GM21390 (cell line): ENCODE measurements around the gene F8.
"Not testable (repeated sequence)": the region's sequence is repeated elsewhere in the genome, so short reads cannot be mapped to it uniquely, and the experiment has no call there.

ENCODE experiments used
- ATAC-seq: cut with Tn5 transposase; IDR thresholded peaks from one replicate; pipeline ENCODE4 v1.9.1; 2021; ENCODE audit not compliant: unreplicated experiment

The F8 gene

DNA sequence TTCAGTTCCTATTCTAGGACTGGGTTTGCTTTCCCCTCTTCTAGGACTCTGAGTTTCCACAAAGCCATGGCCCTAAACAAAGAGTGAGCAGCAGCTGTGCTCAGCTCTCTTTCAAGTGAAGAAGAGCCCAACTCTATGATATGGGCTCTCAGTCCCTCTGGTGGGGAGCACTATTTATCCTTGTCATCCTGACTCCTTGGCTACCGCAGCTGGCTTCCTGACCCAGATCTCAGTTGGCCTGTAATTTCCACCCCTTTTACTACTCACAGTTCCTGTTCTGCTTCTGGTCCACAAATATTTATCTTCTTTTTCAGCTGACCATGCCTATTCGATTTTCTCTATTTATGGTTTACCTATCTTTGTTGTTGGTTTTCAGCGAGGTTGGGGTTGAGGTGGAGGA, 33.8 kb downstream of the F8 start:
- no peak for ATAC-seq

DNA sequence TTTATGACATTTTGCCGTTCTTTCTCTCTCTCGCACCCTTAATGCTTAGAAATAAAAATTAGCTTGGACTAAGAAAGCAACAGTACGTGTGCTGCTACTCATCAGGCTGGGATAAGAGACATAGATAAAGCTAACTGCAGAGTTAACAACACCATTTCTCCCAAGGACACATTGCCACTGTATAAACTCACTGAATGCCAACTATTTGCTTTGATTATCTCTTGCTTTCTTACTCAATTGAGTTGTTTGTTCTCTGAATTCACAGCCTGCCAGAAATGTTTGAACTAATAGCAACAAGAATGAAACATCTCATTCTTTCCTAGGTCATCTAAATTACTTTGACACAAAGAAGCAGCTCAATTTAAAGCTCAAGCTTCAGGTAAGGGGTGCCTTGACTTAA, 34.6 kb downstream of the F8 start:
- ATAC-seq, result no peak

DNA sequence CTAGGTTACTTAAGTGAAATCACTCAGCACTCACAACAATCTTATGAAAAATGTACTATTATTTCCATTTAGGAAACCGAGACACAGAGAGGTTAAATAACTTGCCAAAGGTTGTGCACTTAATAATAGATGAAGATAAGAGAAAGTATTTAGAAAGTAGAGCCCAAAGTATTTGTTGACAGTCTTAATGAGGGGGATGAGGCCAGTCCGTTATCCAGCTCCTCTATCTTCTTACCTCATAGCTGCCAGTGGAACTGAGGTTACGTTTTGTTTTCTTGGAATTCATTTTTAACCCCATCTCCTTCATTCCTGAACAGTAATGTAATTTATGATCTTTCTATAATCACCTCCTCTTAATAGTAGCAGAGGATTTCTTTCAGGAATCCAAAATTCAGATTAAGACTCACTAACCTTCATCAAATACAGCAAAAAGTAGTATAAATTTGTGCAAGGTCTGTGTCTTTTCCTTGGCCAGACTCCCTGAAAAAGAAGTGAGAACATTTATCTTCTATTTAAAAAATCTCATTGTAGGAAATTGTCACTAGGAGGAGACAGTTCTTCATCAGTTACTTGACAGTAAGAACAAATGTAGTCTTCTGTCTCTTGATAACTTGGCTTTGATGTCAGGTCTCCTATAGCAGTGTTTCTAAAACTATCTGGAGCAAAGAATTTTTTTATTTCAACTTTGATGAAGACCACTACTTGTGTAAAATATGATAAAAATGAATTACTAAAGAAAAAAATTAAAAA, 35.5 kb downstream of the F8 start:
- no peak for ATAC-seq

DNA sequence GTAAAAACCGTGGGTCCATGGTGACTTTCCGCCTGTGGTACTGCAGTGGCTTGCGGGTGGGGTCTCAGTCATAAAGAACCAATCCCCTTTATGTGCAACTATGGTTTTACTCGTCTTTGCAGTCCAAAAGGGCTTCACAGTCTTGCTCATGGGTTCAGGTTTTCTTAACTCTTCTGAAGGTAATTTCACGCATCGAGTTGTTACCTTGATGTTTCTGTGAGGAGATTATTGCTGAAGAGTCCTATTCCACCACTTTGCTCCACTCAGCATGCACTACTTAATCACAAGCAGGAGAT, 41.5 kb downstream of the F8 start:
- no peak for ATAC-seq

DNA sequence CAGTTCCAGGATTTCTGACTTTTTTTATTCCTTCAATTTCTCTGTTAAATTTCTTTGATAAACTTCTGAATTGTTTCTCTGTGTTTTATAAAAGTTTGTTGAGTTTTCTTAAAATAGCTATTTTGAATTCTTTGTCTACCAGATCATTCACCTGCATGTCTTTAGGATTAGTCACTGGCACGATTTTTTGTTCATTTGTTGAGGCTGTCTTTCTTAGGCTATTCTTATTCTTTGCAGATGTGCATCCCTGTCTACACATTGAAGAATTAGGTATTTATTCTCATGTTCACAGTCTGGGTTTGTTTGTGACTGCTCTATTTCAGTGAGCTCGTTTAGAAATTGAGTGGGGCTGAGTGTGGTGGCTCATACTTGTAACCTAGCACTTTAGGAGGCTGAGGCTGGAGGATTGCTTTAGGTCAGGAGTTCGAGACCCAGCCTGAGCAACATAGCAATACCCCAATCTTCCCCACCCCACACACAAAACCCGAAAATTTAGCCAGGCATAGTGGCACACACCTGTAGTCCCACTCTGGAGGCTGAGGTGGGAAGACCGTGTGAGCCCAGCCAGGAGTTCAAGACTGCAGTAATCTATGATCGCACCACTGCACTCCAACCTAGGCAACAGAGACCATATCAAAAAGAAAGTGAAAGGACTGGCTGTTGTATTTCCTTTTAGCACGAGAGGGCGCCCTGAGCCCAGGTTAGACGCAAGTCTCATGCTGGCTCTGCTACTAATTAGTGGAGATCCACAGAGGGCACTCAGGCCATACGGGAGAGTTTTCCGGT, 42.0 kb downstream of the F8 start:
- ATAC-seq, result peak; percentile 95

DNA sequence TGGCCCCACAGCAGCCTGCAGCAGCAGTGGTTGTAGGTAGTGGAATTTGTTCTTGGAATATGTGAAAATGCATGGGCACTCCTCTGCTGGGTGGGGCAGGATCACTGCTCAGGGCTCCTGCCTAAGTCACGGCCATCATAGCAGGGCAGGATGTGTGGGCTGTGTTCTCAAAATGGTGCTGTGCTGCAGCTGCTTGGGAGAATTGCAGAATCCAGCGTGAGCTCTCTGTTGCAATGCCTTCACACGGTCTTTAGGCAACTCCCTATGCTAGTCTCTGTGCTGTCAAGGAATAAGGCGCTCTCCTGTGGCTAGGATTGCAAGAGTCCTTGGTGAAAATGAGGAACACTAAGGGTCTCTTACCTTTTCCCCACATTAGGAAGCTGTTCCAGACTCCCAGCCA, 42.9 kb downstream of the F8 start:
- no peak for ATAC-seq

DNA sequence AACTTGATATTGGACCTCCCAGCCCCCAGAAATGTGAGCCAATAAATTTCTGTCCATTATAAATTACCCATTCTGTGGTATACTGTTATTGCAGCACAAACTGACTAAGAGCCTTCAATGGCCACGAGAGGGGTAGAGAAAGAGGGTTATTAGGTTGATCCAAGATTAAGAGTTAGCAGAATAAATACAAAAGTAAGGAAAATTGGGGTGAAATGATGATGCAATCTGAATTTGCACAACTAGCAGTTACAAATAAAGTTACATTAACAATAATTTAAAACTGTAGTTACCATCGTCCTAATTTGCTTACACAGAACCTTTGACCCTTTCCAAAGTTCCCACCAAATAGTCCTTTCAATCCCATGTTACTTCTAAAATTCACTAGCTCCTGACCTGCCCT, 54.2 kb downstream of the F8 start:
- no peak for ATAC-seq

DNA sequence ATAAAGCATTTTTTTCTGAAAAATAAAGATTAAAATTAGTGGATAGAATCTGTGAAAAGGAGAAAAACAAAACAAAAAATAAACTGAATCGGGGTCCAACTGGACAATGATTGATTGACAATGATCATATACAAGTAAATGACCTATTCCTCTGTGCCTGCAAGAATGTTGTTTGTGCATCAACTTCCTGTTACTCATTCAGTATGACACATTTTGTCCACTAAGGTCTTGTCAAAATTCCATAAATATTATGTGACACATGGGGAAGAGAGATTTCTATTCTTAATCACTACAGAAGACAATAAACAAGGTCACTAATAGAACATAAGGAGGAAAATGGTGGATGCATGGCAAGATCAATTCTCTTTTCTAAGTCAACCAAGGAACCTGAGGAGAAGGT, 54.9 kb downstream of the F8 start:
- no peak for ATAC-seq

DNA sequence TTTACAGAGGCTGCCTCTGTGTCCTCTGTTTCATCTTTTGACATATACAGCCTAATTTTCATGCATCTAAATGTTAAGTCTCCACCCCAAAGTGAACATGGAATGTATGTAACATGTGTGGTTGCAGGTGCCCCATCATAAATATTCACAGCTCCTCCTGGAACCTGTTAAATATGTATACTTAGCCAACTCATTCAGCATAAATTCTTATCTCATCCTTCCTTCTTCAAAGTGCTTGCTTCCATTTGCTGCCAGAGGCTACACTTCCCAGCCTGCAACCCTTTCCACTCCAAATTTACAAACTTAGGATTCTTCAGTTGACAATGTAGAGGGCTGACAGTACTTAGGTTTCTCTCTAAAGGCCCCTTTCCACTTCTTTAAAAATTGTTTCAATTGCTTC, 60.6 kb downstream of the F8 start:
- ATAC-seq, result no peak

DNA sequence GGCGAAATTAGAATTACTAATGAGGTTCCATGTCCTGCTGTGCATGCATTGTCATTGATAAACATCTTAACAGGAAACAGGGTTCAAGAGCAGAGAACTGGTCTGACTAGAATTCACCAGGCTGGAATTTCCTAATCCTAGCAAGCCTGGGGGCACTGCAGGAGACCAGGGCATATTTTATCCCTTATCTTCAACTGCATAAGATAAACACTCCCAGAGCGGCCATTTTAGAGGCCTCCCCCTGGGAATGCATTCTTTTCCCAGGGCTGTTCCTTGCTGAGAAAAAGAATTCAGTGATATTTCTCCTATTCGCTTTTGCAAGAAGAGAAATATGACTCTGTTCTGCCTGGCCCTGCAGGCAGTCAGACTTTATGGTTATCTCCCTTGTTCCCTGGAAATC, 66.7 kb downstream of the F8 start:
- not testable (repeated sequence) for ATAC-seq

DNA sequence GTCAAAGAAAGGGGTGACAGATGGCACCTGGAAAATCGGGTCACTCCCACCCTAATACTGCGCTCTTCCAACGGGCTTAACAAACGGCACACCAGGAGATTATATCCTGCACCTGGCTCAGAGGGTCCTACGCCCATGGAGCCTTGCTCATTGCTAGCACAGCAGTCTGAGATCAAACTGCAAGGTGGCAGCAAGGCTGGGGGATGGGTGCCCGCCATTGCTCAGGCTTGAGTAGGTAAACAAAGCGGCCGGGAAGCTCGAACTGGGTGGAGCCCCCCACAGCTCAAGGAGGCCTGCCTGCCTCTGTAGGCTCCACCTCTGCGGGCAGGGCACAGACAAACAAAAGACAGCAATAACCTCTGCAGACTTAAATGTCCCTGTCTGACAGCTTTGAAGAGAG, 83.3 kb downstream of the F8 start:
- ATAC-seq, result not testable (repeated sequence)

DNA sequence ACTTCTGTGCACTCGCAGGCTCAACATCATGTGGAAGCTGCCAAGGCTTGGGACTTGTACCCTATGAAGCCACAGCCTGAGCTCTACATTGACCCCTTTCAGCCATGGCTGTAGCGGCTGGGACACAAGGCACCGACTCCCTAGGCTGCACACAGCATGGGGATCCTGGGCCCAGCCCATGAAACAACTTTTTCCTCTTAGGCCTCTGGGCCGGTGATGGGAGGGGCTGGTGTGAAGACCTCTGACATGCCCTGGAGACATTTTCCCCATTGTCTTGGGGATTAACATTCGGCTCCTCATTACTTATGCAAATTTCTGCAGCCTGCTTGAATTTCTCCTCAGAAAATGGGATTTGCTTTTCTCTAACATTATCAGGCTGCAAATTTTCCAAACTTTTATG, 97.8 kb downstream of the F8 start:
- not testable (repeated sequence) for ATAC-seq

DNA sequence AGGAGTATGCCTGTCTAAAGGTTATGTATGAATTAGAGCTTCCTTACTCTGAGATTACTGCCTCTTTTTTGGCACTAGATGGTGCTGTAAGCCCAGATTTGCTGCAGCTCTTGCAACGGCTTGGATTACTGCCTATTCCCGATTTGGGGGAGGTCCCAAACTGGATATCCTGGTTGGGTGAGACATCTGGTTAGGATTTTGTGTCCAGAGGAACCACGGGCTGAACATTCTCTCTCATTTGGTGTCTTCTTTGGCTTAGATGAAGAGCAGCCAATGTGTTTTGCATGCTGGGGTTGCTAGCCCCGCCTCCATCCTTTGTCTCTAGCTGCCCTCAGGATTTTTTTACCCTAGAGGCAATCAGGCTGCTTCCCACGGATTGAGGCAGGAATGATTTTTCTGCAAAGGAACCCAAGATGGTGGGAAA, 104.5 kb downstream of the F8 start:
- no peak for ATAC-seq

DNA sequence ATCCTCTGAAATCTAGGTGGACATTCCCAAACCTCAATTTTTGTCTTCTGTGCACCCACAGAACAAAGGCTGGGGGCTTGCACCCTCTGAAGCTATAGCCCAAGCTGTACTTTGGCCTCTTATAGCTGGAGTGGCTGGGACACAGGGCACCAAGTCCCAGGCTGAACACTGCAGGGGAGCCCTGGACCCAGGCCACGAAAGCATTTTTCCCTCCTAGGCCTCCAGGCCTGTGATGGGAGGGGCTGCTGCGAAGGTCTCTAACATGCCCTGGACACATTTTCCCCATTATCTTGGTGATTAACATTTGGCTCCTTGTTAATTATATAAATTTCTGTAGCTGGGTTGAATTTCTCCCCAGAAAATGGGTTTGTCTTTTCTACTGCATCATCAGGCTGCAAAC, 108.5 kb downstream of the F8 start:
- ATAC-seq, result no peak

DNA sequence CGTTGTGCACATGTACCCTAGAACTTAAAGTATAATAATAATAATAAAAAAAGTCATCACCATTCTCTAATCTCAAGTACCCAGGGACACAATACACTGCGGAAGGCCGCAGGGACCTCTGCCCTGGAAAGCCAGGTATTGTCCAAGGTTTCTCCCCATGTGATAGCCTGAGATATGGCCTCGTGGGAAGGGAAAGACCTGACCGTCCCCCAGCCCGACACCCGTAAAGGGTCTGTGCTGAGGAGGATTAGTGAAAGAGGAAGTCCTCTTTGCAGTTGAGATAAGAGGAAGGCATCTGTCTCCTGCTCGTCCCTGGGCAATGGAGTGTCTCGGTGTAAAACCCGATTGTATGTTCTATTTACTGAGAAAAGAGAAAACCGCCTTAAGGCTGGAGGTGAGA, 112.0 kb downstream of the F8 start:
- not testable (repeated sequence) for ATAC-seq

DNA sequence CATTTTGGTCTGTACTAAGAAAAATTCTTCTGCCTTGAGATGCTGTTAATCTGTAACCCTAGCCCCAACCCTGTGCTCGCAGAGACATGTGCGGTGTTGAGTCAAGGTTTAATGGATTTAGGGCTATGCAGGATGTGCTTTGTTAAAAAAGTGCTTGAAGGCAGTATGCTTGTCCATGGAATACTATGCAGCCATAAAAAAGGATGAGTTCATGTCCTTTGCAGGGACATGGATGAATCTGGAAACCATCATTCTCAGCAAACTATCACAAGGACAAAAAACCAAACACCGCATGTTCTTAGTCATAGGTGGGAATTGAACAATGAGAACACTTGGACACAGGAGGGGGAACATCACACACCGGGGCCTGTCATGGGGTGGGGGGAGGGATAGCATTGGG, 112.5 kb downstream of the F8 start:
- not testable (repeated sequence) for ATAC-seq

DNA sequence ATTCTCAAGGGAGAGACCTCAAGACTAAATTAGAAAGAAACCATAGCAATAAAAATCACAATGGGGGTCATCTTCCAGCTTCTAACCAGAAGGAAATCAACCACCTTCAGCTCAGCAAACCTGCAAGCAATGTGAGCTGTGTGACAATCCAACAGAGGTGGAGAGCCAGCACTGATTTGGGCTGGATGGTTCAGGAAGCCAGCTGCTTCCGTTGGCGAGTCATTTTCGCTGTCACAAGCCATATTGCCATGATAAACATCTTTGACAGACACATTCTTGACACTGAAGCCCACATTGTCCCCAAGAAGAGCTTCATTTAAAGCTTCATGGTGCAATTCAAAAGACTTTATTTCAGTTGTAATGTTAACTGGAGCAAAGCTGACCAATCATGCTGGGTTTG, 113.7 kb downstream of the F8 start:
- no peak for ATAC-seq

DNA sequence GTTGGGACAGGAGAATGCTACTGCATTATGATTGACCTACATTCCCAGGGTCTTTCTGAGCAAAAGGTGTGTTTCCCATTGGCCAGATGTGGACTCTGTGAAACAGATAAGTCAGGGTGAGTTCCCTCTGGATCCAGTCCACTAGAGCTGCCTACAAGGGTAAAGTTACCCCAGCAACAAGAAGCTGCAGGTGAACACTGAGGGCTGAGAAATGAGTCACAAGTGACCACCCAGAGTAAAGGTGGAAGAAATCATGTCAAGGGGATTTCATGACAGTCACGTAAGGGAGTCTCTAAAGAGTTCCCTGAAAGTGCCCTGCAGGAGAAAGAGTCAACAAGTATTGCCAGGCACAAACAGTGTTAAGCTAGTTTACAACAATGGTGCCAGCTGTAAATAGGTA, 120.1 kb downstream of the F8 start:
- no peak for ATAC-seq

DNA sequence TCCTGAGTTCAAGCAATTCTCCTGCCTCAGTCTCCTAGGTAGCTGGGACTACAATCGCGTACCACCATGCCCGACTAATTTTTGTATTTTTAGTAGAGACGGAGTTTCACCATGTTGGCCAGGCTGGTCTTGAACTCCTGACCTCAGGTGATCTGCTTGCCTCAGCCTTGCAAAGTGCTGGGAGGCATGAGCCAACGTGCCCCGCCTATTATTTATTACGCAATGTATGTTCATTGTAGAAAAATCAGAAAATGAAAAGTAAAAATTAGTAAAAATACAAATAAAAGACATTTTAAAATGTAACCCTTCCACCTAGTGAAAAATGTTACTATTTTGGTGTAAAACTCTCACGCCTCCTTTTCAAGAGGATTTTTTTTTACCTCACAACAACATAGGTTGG, 122.2 kb downstream of the F8 start:
- no peak for ATAC-seq

DNA sequence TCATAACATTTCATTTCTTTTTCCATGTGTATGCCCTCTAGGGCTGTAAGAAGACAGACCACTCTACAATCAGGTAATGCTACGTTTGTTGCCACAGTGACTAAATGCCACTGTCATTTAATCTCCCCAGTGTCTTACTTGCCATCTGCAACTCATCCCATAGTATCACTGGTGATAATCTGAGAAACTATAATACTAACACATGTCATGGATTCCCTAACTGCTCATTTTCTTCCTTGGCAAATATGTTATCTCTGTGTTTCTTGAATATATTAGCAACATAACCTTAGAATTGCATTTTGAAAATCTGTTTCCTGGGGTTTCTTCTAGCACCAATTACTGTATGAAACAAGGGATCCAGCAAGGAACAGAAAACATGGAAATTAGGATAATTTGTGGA, 130.2 kb downstream of the F8 start:
- ATAC-seq, result no peak

DNA sequence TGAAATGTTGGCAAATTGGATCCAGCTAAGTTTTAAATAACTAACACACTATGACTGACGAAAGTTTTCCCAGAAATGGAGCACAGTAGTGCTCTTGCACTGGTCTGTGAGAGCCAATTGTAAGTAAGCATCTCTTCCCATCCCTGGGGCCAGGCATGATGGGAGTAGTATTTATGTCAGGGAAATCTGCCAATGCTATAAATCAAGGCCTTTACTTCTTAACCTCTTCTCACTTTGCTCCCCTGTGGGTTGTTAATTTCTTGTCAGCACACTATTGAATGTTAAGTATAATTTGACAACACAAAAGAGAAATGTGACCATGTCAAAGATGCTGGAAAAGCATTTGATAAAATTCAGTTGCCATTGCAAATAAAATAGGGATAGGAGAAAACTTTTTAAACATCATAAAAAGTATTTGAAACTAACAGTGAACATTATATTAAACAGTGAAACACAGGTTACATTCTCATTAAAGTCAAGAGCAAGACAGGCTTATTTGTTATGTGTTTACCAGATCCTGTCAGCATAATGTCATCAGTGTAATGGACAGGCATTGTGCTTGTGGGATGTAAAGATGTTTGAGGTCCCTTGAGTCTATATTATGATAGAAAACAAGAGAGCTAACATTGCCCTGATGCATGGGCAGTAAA, 131.4 kb downstream of the F8 start:
- ATAC-seq, result no peak

DNA sequence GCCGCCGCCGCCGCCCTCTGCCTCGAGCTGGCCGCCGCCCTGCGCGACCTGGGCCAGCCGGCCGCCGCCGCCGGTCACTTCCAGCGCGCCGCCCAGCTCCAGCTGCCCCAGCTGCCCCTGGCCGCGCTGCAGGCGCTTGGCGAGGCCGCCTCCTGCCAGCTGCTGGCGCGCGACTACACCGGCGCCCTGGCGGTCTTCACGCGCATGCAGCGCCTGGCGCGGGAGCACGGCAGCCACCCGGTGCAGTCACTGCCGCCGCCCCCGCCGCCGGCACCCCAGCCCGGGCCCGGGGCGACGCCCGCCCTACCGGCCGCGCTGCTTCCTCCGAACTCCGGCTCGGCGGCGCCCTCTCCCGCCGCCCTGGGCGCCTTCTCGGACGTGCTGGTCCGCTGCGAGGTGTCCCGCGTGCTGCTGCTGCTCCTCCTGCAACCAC, 135.7 kb downstream of the F8 start:
- peak; percentile 55 for ATAC-seq
